Trophoblast cell (in vitro differentiated cells and primary cell): ENCODE results near the gene SOS2.

Source experiments
- DNase-seq, 2 donors: peaks; one replicate each; pipeline ENCODE4 v3.0.0-alpha.2; 2016
- H2AFZ ChIP-seq: 2 replicates; pipeline ENCODE4 v1.6.1; 2013; ENCODE audit warnings: low read length, moderate library complexity, mild to moderate bottlenecking; ENCODE audit not compliant: insufficient read depth, poor library complexity
- H2AK5ac ChIP-seq: 2 replicates; pipeline ENCODE4 v1.6.1; 2013; ENCODE audit warnings: mild to moderate bottlenecking, low read length
- H2BK120ac ChIP-seq: 2 replicates; pipeline ENCODE4 v1.6.1; 2013; ENCODE audit warnings: low read length, mild to moderate bottlenecking, moderate library complexity; ENCODE audit not compliant: insufficient read depth, poor library complexity
- H2BK12ac ChIP-seq: 2 replicates; pipeline ENCODE4 v1.6.1; 2013; ENCODE audit warnings: mild to moderate bottlenecking, low read length, moderate library complexity
- H2BK5ac ChIP-seq: 2 replicates; pipeline ENCODE4 v1.6.1; 2013; ENCODE audit warnings: low read length, low read depth, moderate library complexity, mild to moderate bottlenecking; ENCODE audit not compliant: poor library complexity
- H3K14ac ChIP-seq: 2 replicates; pipeline ENCODE4 v1.6.1; 2013; ENCODE audit warnings: mild to moderate bottlenecking, low read length
- H3K18ac ChIP-seq: 2 replicates; pipeline ENCODE4 v1.6.1; 2013; ENCODE audit warnings: mild to moderate bottlenecking, low read length
- H3K23ac ChIP-seq: 2 replicates; pipeline ENCODE4 v1.6.1; 2013; ENCODE audit warnings: low read length
- H3K27ac ChIP-seq: 2 replicates; pipeline ENCODE4 v1.5.1; 2013; ENCODE audit warnings: low read depth, mild to moderate bottlenecking, inconsistent platforms, low read length, moderate library complexity
- H3K27me3 ChIP-seq: 2 replicates; pipeline ENCODE4 v1.6.1; 2013; ENCODE audit warnings: inconsistent platforms, mild to moderate bottlenecking, low read length, moderate library complexity; ENCODE audit not compliant: insufficient read depth
- H3K36me3 ChIP-seq, 2 experiments: 1 replicate in 1 of 2; 2 replicates in 1 of 2; pipeline ENCODE4 v1.6.1; 2013; ENCODE audit warnings: low read length in 2 of 2, mild to moderate bottlenecking in 2 of 2, moderate library complexity in 1 of 2; ENCODE audit not compliant: insufficient read depth in 2 of 2, control insufficient read depth in 1 of 2
- H3K4ac ChIP-seq: 2 replicates; pipeline ENCODE4 v1.6.1; 2013; ENCODE audit warnings: low read depth, mild to moderate bottlenecking, low read length, moderate library complexity
- H3K4me1 ChIP-seq, 2 experiments: 1 replicate in 1 of 2; 2 replicates in 1 of 2; pipeline ENCODE4 v1.6.1; 2013; ENCODE audit warnings: low read length in 2 of 2, mild to moderate bottlenecking in 2 of 2, moderate library complexity in 1 of 2; ENCODE audit not compliant: insufficient read depth in 2 of 2, control insufficient read depth in 1 of 2
- H3K4me2 ChIP-seq: 2 replicates; pipeline ENCODE4 v1.6.1; 2013; ENCODE audit warnings: inconsistent platforms, mild to moderate bottlenecking, low read length, moderate library complexity
- H3K4me3 ChIP-seq: 2 replicates; pipeline ENCODE4 v1.5.1; 2013; ENCODE audit warnings: mild to moderate bottlenecking, low read depth, low read length, inconsistent platforms
- H3K79me1 ChIP-seq: one replicate; pipeline ENCODE4 v1.6.1; 2013; ENCODE audit warnings: low read length
- H3K79me2 ChIP-seq: 2 replicates; pipeline ENCODE4 v1.6.1; 2013; ENCODE audit warnings: low read length, mild to moderate bottlenecking; ENCODE audit not compliant: control insufficient read depth, insufficient read depth, poor library complexity
- H3K9ac ChIP-seq: 2 replicates; pipeline ENCODE4 v1.6.1; 2013; ENCODE audit warnings: mild to moderate bottlenecking, low read length
- H3K9me3 ChIP-seq: 2 replicates; pipeline ENCODE4 v1.6.1; 2013; ENCODE audit warnings: low read depth, mild to moderate bottlenecking, control low read depth, inconsistent platforms, low read length; ENCODE audit not compliant: insufficient read depth
- H4K12ac ChIP-seq: 2 replicates; pipeline ENCODE4 v1.6.1; 2013; ENCODE audit warnings: low read depth, mild to moderate bottlenecking, low read length, moderate library complexity
- H4K8ac ChIP-seq: 2 replicates; pipeline ENCODE4 v1.6.1; 2013; ENCODE audit warnings: low read depth, mild to moderate bottlenecking, low read length, moderate library complexity
- H4K91ac ChIP-seq: one replicate; pipeline ENCODE4 v1.6.1; 2013; ENCODE audit warnings: low read depth, mild to moderate bottlenecking, low read length, moderate library complexity
- WGBS: extraction: QIAGEN DNeasy Blood & Tissue Kit; methylation state at CpG from one replicate; pipeline ENCODE4 v1.1.7; 2013; ENCODE audit warnings: missing lambda C conversion rate; ENCODE audit not compliant: insufficient read length, insufficient coverage; ENCODE audit errors: extremely low coverage; 5-methylcytosine and 5-hydroxymethylcytosine counted together

Gene SOS2

GRCh38 chr14:50257732-50258131, 26.4 kb upstream of the SOS2 start:
- Histone ChIP-seq H3K4me3 (no peak overlapping the region), H2BK120ac (no peak overlapping the region), H4K8ac (no peak overlapping the region), H3K27ac (no peak overlapping the region), H3K79me1 (no peaks in the 10 kb centered on the region), H3K27me3 (no peaks in the 10 kb centered on the region), H3K79me2 (no peaks in the 10 kb centered on the region), H3K4me1 (no peaks in the 10 kb centered on the region), H3K9me3 (no peaks in the 10 kb centered on the region), H3K14ac (no peak overlapping the region), H4K91ac (no peak overlapping the region), H2BK12ac (no peak overlapping the region), H3K18ac (no peak overlapping the region), H3K23ac (no peak overlapping the region), H2AK5ac (no peak overlapping the region), H3K9ac (no peak overlapping the region), H4K12ac (no peak overlapping the region), H2BK5ac (no peak overlapping the region), H3K4ac (no peak overlapping the region), H2AFZ (no peak overlapping the region), H3K36me3 (peaks cover 0 to 2% of the 10 kb centered on the region in 2 experiments), H3K4me2 (no peak overlapping the region)
- DNase-seq, result no peak
- no CpG with 5 or more reads among the region's 2 CpGs for WGBS

- Histone ChIP-seq H2AK5ac (no peak overlapping the region), H4K91ac (no peak overlapping the region), H3K79me2 (no peaks in the 10 kb centered on the region), H3K79me1 (no peaks in the 10 kb centered on the region), H3K4me3 (no peak overlapping the region), H3K14ac (no peak overlapping the region), H3K4ac (no peak overlapping the region), H3K9ac (no peak overlapping the region), H4K12ac (no peak overlapping the region), H4K8ac (no peak overlapping the region), H2AFZ (no peak overlapping the region), H2BK12ac (no peak overlapping the region), H2BK120ac (no peak overlapping the region), H3K4me1 (no peaks in the 10 kb centered on the region), H3K4me2 (no peak overlapping the region), H3K9me3 (no peaks in the 10 kb centered on the region), H2BK5ac (no peak overlapping the region), H3K36me3 (peaks cover 0 to 2% of the 10 kb centered on the region in 2 experiments), H3K23ac (no peak overlapping the region), H3K27me3 (no peaks in the 10 kb centered on the region), H3K27ac (no peak overlapping the region), H3K18ac (no peak overlapping the region)
- no CpG with 5 or more reads among the region's 3 CpGs for WGBS
- no peak for DNase-seq
Measured at GRCh38 chr14:50254248-50254647, 22.9 kb upstream of the SOS2 start.

DNA sequence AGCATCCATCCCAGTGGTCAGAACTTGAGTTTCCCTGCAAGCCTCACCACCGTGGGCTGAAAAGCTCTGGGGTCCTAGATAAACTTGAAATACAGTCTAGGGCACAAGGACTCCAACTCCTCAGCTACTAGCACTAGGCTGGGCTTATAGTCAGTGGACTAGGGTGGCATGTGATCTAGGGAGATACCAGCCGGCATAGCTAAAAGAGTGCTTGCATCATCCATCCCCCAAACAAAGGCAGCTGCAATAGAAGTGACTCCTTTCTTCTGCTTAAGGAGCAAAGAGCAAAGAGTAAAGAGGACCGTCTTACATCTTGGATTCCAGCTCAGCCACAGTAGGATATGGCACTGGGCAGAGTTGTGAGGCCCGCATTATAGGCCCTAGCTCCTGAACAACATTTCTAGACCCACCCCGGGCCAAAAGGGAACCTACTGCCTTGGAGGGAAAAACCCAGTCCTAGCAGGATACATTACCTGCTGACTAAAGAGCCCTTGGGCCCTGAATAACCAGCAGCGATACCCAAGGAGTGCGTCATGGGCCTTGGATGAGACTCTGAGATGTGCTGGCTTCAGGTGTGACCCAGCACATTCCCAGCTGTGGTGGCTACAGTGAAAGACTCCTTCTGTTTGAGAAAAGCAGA, 17.9 kb upstream of the SOS2 start:
- H3K27ac ChIP-seq, result no peak overlapping the region
- H2BK5ac ChIP-seq, result no peak overlapping the region
- H3K14ac ChIP-seq, result no peak overlapping the region
- no peak overlapping the region for H2AK5ac ChIP-seq
- no peak overlapping the region for H2BK12ac ChIP-seq
- no peaks in the 10 kb centered on the region for H3K4me1 ChIP-seq
- H4K12ac ChIP-seq, result no peak overlapping the region
- no peaks in the 10 kb centered on the region for H3K9me3 ChIP-seq
- no peaks in the 10 kb centered on the region for H3K79me1 ChIP-seq
- DNase-seq, result peak; percentile 97
- no peak overlapping the region for H3K4me3 ChIP-seq
- H3K27me3 ChIP-seq, result no peaks in the 10 kb centered on the region
- no peak overlapping the region for H3K9ac ChIP-seq
- no CpG with 5 or more reads among the region's 7 CpGs for WGBS
- no peak overlapping the region for H3K18ac ChIP-seq
- no peak overlapping the region for H4K91ac ChIP-seq
- no peak overlapping the region for H3K4me2 ChIP-seq
- no peak overlapping the region for H4K8ac ChIP-seq
- no peaks in the 10 kb centered on the region for H3K36me3 ChIP-seq
- no peak overlapping the region for H2AFZ ChIP-seq
- no peak overlapping the region for H3K23ac ChIP-seq
- H2BK120ac ChIP-seq, result no peak overlapping the region
- H3K79me2 ChIP-seq, result no peaks in the 10 kb centered on the region
- H3K4ac ChIP-seq, result no peak overlapping the region

DNA sequence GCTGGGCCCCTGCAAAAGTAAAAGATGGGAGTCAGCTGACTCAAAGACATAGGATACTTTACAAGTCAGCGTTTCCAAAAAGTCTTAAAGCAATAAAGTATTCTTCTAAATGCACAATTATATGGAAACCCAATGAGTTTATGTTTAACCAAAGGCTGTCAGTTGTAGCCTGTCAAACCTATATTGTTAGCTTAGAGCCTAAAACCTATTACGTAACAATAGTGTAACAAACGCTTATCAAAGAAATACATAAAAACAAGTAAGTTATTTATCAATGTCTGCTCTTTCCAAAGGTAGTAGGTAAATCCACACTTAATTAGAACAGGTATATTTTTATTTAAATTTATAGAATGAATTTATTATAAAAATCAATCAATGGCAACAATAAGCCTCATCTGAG, 15.9 kb upstream of the SOS2 start:
- Histone ChIP-seq H3K18ac (no peak overlapping the region), H3K23ac (no peak overlapping the region), H4K12ac (no peak overlapping the region), H3K79me2 (no peaks in the 10 kb centered on the region), H2AK5ac (no peak overlapping the region), H2BK5ac (no peak overlapping the region), H2BK120ac (no peak overlapping the region), H3K9ac (no peak overlapping the region), H3K36me3 (no peaks in the 10 kb centered on the region), H3K14ac (no peak overlapping the region), H3K4ac (no peak overlapping the region), H2BK12ac (no peak overlapping the region), H3K9me3 (no peaks in the 10 kb centered on the region), H4K8ac (no peak overlapping the region), H3K27me3 (no peaks in the 10 kb centered on the region), H4K91ac (no peak overlapping the region), H3K79me1 (no peaks in the 10 kb centered on the region), H3K27ac (no peak overlapping the region), H2AFZ (no peak overlapping the region), H3K4me2 (no peak overlapping the region), H3K4me3 (no peak overlapping the region), H3K4me1 (no peaks in the 10 kb centered on the region)
- WGBS, result no CpG with 5 or more reads among the region's 3 CpGs
- no peak for DNase-seq
